Aorta (tissue), 5 donors: ENCODE data around the gene LIM2. TPM values are rescaled to one million over a fixed set of nuclear protein-coding genes. Genes with fewer than 3 reads are reported as not detected.

Experiments used
- ATAC-seq: fragments of 200-7000 bp; cut with Tn5 transposase; one replicate; pipeline ENCODE4 v1.9.1; 2022; ENCODE audit warnings: moderate library complexity; ENCODE audit not compliant: low FRiP score
- DNase-seq, 2 donors: peaks; one replicate each; pipeline ENCODE4 v3.0.0-alpha.2; 2020
- H3K27ac ChIP-seq, 2 donors: one replicate each; pipeline ENCODE4 v1.5.1; 2013; ENCODE audit warnings: low read length in 2 of 2, mild to moderate bottlenecking in 2 of 2, moderate library complexity in 2 of 2, control low read depth in 1 of 2, inconsistent platforms in 1 of 2, low read depth in 1 of 2
- H3K27me3 ChIP-seq, 2 donors: one replicate each; pipeline ENCODE4 v1.6.1; 2013; ENCODE audit warnings: control low read depth in 1 of 2, low read length in 1 of 2, mild to moderate bottlenecking in 1 of 2, moderate library complexity in 1 of 2; ENCODE audit not compliant: insufficient read depth in 2 of 2, control insufficient read depth in 1 of 2
- H3K36me3 ChIP-seq, 2 donors: one replicate each; pipeline ENCODE4 v1.6.1; 2013; ENCODE audit warnings: control low read depth in 1 of 2, low read length in 1 of 2, mild to moderate bottlenecking in 1 of 2; ENCODE audit not compliant: insufficient read depth in 2 of 2, control insufficient read depth in 1 of 2
- H3K4me1 ChIP-seq, 2 donors: one replicate each; pipeline ENCODE4 v1.6.1; 2013; ENCODE audit warnings: low read length in 2 of 2, control low read depth in 1 of 2, mild to moderate bottlenecking in 1 of 2, moderate library complexity in 1 of 2; ENCODE audit not compliant: insufficient read depth in 2 of 2, control insufficient read depth in 1 of 2
- H3K4me3 ChIP-seq, 2 donors: one replicate each; pipeline ENCODE4 v1.5.1; 2013; ENCODE audit warnings: low read length in 2 of 2, control low read depth in 1 of 2, mild to moderate bottlenecking in 1 of 2
- H3K9me3 ChIP-seq: one replicate; pipeline ENCODE4 v1.6.1; 2013; ENCODE audit warnings: mild to moderate bottlenecking, low read length; ENCODE audit not compliant: control insufficient read depth
- WGBS, 2 donors: extraction: QIAGEN DNeasy Blood & Tissue Kit; methylation state at CpG; one replicate each; pipeline ENCODE4 v1.1.7; 2013; 5-methylcytosine and 5-hydroxymethylcytosine counted together
- intact Hi-C, 2 donors: fragments of 100-400 bp; cut with DNase I; formaldehyde crosslinking; loops; one replicate each; pipeline versions ENCODE4 v1.14.2 to v1.15.0; 2022
- polyA plus RNA-seq, 2 donors: library from polyadenylated mRNA; stranded (reverse); fragments of 200-250 nt; gene quantifications; one replicate each; pipeline ENCODE4 v1.2.3, GENCODE V29; 2013
- total RNA-seq, 2 donors: library from RNA; stranded (reverse); fragmentation: NEBNext Ultra II Directional; extraction: Animal tissue kit (Norgen Biotek cat#: 25700); gene quantifications; one replicate each; pipeline ENCODE4 v1.2.1, GENCODE V29; 2021
- donor health status: healthy with polysubstance abuse.
- donor health status: Bipolar disorder and iron deficiency.
- donor health status: DM: no; HTN: no; CAD: no.
- donor health status: DM: no; HTN: no; CAD: no.
- donor health status: DM: yes; HTN: yes; CAD: no.

LIM2 gene
- total and polyA plus RNA-seq, 4 donors, result not detected

DNA sequence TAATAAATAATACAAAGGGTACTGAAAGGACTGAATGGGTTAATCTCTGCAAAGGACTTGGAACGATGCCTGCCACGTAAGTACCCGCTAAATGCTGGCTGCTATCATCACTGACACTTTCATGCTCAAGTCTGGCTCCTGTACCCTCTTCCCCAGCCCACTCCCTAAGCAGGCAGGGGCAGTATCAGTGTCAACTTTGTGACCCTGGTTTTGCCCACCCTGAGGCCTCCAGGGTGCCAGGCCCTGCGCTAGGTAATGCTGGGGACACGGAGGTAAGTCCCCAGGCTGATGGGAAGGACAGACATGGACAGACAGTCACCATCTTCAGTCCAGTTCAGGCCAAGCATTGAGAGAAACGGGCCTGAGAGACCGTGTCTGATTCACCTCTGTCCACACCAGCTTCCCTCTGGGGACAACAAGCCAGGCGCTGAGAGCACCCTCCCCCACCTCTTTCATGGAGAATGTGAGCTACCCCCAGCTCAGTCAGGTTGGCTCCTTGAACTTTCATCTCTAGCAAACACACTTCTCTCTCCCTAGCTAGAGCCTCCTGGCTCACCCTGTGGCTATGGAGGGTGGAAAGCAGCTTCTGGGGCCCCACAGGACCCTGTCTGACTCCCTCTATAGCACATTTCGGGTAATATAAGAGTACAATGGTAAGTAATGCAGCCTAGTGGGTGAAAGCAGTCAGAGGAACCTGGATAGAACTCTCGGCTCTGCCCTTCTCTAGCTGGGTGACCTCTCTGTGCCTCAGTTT lies 22.4 kb downstream of the LIM2 start:
- Histone ChIP-seq H3K36me3 (no peaks in the 10 kb centered on the region), H3K27ac (peak overlapping the region in 1 of 2 donors; percentile 46), H3K9me3 (no peaks in the 10 kb centered on the region), H3K4me3 (peak overlapping the region; percentile 54 to 58), H3K27me3 (no peaks in the 10 kb centered on the region), H3K4me1 (no peaks in the 10 kb centered on the region)
- ATAC-seq (no peak), DNase-seq (no peak)
- intact Hi-C loops, result loop anchor here in 1 of 2 donors (5.0 kb wide), 1 partner anchor 337 kb away; no protein-coding TSS in a partner anchor
- WGBS, 2 donors, result 13 to 14% methylated on average over 10 of the region's 10 CpGs

DNA sequence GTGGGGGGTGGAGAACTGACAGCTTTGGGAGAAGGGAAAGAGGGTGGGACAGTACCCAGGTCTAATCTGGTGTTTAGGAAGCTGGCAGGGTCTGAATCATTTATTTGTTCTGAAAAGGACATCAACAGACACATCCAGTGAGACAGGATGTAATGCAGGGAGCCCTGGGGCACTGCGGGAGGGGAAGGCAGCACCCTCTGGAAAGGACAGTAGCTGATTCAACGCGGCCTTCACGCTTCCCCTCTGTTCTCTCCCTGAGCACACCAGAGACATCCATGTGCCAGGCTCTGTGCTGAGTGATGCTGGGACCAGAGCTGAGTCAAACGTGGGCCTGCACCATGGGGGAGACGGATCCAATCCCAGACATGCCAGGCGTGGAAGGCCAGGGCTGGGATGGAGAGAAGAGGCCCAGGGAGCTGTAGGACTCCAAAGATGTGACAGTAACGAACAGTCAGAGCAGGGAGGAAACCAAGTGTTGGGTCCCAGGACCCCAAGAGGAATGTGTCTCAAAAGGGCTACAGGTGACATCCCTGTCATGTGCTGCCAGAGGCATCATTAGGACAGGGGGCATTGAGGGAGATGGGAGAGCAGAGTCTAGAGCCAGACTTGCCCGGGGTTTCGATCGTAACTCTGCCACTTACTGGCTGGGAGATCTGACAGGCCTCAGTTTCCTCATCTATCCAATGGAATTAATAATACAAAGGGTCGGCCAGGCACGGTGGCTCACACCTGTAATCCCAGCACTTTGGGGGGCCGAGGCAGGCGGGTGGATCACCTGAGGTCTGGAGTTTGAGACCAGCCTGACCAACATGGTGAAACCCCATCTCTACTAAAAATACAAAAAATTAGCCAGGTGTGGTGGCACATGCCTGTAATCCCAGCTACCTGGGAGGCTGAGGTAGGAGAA lies 23.3 kb downstream of the LIM2 start:
- Histone ChIP-seq H3K9me3 (no peaks in the 10 kb centered on the region), H3K4me1 (no peaks in the 10 kb centered on the region), H3K4me3 (no peak overlapping the region), H3K27me3 (no peaks in the 10 kb centered on the region), H3K27ac (no peak overlapping the region), H3K36me3 (no peaks in the 10 kb centered on the region)
- no peak for ATAC-seq
- 87 to 89% methylated on average over 15 of the region's 15 CpGs for WGBS, 2 donors
- no peak for DNase-seq
- intact Hi-C loops, result loop anchor here in 1 of 2 donors (5.0 kb wide), 1 partner anchor 338 kb away; no protein-coding TSS in a partner anchor

DNA sequence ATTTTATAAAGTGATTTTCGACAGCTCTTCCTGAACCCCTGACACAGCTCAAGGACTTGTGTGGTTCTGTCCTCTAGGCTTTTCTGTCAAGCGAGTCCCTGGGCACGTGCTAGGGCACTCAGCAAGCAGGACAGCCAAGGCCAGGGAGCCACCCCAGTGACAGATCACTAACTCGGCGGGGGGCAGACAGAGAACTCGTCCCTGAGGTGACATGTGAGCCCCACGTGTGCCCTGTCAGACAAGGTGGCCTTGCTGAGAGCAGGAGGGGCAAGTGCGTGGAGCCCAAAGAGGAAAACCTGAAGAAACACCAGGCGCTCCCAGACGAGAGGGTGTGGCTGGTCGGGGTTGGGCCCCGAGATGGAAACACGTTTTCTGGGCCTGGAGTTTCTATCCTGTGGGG lies 26.5 kb downstream of the LIM2 start:
- H3K9me3 ChIP-seq, result no peaks in the 10 kb centered on the region
- no peak for ATAC-seq
- H3K4me3 ChIP-seq, result no peak overlapping the region
- H3K36me3 ChIP-seq, result no peaks in the 10 kb centered on the region
- no peaks in the 10 kb centered on the region for H3K4me1 ChIP-seq
- intact Hi-C loops, result no loop called here
- 89 to 92% methylated on average over 13 of the region's 13 CpGs for WGBS, 2 donors
- DNase-seq, result no peak
- H3K27me3 ChIP-seq, result no peaks in the 10 kb centered on the region
- H3K27ac ChIP-seq, result no peak overlapping the region

DNA sequence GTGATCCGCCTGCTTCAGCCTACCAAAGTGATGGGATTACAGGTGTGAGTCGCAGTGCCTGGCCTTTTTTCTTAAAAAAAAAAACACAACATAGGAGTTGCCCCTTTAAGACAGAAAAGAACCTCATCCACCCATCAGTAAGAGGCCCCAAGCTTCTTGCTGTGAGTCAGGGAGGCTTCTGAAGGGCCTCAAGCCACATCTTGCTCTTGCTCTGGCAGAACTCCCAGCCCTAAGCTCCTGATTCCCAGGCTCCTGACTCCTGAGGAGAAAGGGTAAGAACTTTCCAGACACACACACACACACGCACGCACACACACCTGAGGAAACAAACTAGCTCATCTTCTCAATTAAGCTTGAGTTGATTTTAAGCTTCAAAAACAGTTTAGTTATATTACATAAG lies 28.5 kb downstream of the LIM2 start:
- no peaks in the 10 kb centered on the region for H3K36me3 ChIP-seq
- 90 to 96% methylated on average over 4 of the region's 4 CpGs for WGBS, 2 donors
- no peaks in the 10 kb centered on the region for H3K4me1 ChIP-seq

DNA sequence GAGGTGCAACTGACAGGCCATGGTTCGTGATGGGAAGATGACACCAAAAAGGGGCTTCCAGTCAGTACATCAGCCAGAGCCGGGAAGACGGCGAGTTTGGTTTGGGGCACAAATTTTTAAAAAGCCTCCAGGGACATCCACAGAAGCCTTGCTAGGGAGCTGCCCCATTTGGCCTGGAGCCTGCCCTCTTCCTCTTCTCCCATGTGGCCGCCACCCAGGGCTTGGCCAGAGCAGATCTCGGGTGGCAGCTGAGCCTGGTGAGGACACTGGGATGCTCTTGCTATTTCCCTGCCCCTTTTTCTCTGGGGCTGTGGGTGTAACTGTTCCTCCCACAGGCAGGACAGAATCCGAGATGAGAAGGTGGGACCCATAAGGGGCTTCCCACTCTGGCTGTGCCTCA lies 29.8 kb downstream of the LIM2 start:
- H3K4me1 ChIP-seq, result no peaks in the 10 kb centered on the region
- ATAC-seq, result no peak
- DNase-seq, result no peak
- no peaks in the 10 kb centered on the region for H3K27me3 ChIP-seq
- H3K9me3 ChIP-seq, result no peaks in the 10 kb centered on the region
- no peaks in the 10 kb centered on the region for H3K36me3 ChIP-seq
- H3K27ac ChIP-seq, result no peak overlapping the region
- no peak overlapping the region for H3K4me3 ChIP-seq
- intact Hi-C loops, result no loop called here
- WGBS, 2 donors, result 80 to 84% methylated on average over 7 of the region's 7 CpGs

More for the DNA sequence above, 28.5 kb downstream of the LIM2 start:
- intact Hi-C loops, result no loop called here
- H3K27me3 ChIP-seq, result no peaks in the 10 kb centered on the region
- no peaks in the 10 kb centered on the region for H3K9me3 ChIP-seq
- H3K27ac ChIP-seq, result no peak overlapping the region
- ATAC-seq (no peak), DNase-seq (no peak)
- no peak overlapping the region for H3K4me3 ChIP-seq

DNA sequence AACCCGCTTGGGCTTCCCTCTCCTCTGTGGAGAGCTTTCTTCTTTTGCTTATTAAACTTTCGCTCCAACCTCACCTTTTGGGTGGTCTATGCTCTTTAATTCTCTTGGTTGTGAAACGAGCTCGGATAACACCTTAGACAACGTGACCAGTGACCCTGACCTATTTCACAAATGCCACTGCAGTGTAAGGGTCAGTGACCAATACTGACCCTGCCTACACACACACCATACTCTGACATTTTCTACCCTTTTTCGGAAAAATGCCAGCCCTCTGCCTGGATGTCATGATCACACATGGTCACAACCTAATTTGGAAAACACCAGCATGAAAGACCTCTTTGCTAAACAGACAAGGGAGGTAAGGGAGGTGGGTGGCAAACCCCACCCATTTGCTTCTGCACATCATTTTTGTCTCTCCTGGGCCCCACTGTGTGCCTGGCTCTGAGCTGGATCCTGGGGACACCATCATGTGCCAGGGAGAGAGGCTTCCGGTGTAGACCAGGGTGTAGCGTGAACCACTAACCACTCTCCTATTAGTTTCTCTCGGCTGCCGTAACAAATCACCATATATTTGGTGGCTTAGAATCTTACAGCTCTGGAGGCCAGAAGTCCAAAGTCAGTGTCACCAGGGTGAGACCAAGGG lies 31.5 kb downstream of the LIM2 start:
- ATAC-seq (no peak), DNase-seq (peak in 1 of 2 donors; percentile 25)
- no peaks in the 10 kb centered on the region for H3K4me1 ChIP-seq
- 91 to 94% methylated on average over 10 of the region's 10 CpGs for WGBS, 2 donors
- no peak overlapping the region for H3K4me3 ChIP-seq
- H3K27me3 ChIP-seq, result no peaks in the 10 kb centered on the region
- intact Hi-C loops, result no loop called here
- H3K9me3 ChIP-seq, result no peaks in the 10 kb centered on the region
- H3K27ac ChIP-seq, result no peak overlapping the region
- no peaks in the 10 kb centered on the region for H3K36me3 ChIP-seq

DNA sequence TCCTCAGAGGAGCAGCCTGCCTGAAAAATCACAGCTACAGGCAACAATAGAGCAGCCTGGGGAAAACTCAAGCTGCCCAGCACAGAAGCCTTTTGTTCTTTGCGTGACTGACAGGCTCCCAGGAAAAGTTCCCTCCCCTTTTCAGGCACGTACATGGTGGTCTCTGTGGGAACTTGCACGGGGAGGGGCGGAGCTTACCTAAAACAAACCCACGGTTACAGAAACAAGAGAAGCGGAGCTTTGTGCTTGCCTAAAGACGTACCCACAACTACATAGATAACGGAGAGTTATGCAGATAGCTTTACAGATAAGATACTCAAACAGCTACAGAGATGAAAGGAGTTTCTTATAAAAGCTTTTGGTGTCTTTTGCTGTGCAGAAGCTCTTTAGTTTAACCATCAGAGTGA lies 33.0 kb downstream of the LIM2 start:
- no peak for DNase-seq
- Histone ChIP-seq H3K27me3 (no peaks in the 10 kb centered on the region), H3K36me3 (no peaks in the 10 kb centered on the region), H3K9me3 (no peaks in the 10 kb centered on the region), H3K4me3 (no peak overlapping the region), H3K4me1 (no peaks in the 10 kb centered on the region), H3K27ac (no peak overlapping the region)
- intact Hi-C loops, result no loop called here
- ATAC-seq, result no peak
- WGBS, 2 donors, result 46 to 48% methylated on average over 8 of the region's 8 CpGs

DNA sequence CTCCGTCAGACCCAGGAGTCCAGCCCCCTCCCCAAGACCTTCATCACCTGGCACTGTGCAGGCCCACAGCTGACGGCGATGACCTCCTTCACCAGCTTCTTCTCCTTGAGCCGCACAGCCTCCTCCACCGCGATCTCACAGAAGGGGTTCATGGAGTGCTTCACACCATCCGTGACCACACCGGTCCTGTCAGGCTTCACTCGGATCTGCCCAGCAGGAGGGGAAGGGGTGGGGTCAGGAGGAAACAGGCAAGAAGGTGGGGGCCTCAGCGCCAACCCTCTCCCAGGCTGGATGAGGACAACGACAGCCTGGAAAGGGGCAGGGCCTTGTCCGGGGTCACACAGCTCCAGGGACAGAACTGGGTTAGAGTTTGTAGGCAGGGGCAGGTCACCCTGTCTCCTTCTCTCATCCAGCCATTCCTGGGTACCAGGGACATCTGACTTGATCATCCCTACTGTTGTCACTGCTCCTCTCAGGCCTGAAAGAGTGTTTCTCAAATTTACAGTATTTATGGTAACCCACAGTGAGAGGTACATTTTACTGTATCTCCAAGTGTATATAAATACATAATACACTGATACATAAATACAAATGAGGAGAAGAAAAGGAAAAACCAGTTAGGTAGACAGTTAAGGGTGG lies 33.6 kb downstream of the LIM2 start:
- intact Hi-C loops, result no loop called here
- Histone ChIP-seq H3K4me1 (no peaks in the 10 kb centered on the region), H3K36me3 (no peaks in the 10 kb centered on the region), H3K27ac (no peak overlapping the region), H3K4me3 (no peak overlapping the region), H3K27me3 (no peaks in the 10 kb centered on the region), H3K9me3 (no peaks in the 10 kb centered on the region)
- 62 to 65% methylated on average over 12 of the region's 12 CpGs for WGBS, 2 donors
- ATAC-seq, result no peak
- no peak for DNase-seq
